ENCODE results near the gene KPNA3. TPM values are rescaled to one million over a fixed set of nuclear protein-coding genes. Genes with fewer than 3 reads are reported as not detected.

KPNA3 gene
- total and polyA plus RNA-seq, 4 donors = 11.6 to 29.9 (median 26.0) TPM

DNA sequence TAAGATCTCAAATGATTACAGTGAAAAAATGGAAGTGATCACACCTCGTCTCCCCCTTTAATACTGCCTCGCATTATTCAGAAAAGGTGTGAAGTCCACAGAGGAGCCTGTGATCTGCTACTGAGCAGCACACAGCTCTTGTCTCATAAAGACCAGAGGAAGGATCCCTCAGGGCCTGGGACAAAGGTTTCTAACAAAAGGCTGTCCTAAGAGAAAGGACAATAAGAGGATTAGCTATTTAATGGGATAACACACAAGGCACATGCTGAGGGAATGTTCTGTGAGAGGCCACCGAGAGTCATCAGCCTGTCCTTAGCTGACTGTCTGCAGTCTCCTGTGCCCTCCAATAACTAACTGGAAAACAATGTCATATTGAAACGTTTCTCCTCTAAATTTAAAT, 127.9 kb downstream of the KPNA3 start:
- Histone ChIP-seq H3K4me1 (ENCODE audit: control insufficient read depth in 1 of 2, insufficient read depth in 2 of 2, low read length in 2 of 2) (no peaks in the 10 kb centered on the region), H3K9me3 (ENCODE audit: control insufficient read depth, low read length) (no peaks in the 10 kb centered on the region), H3K27ac (ENCODE audit: low read depth in 1 of 2, low read length in 2 of 2) (no peak overlapping the region), H3K4me3 (ENCODE audit: low read length in 2 of 2) (no peak overlapping the region), H3K36me3 (ENCODE audit: control insufficient read depth in 1 of 2, insufficient read depth in 2 of 2, low read length in 1 of 2) (peaks cover 0 to 4% of the 10 kb centered on the region in 2 donors), H3K27me3 (ENCODE audit: control insufficient read depth in 1 of 2, insufficient read depth in 2 of 2, low read length in 1 of 2) (no peaks in the 10 kb centered on the region)
- DNase-seq = no peak
- intact Hi-C loops (cut with DNase I) = no loop called here
- WGBS, 2 donors = 83 to 90% methylated on average over 4 of the region's 4 CpGs
- ATAC-seq (ENCODE audit: low FRiP score) = no peak

DNA sequence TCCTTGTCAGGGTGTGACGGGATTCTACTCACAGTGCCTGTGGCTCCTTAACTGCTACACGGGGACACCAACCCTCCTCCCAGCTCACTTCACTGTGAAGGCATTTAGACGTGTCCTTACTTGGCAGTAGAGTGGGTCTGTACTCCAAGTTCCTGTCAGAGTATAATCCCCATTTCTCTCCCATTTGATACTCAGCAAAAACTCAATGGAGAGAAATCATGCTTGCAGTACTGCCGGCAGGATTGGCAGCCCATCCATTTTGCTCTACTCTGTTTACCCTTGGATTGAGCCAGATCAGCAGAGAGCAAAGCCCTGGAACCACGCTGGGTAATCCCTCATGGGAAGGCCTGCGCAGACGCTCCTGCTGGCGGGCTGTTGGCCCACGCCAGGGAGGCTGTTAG, 135.2 kb downstream of the KPNA3 start:
- ATAC-seq (ENCODE audit: low FRiP score) (no peak), DNase-seq (no peak)
- Histone ChIP-seq H3K27ac (ENCODE audit: low read depth in 1 of 2, low read length in 2 of 2) (no peak overlapping the region), H3K4me3 (ENCODE audit: low read length in 2 of 2) (no peak overlapping the region), H3K27me3 (ENCODE audit: control insufficient read depth in 1 of 2, insufficient read depth in 2 of 2, low read length in 1 of 2) (no peaks in the 10 kb centered on the region), H3K4me1 (ENCODE audit: control insufficient read depth in 1 of 2, insufficient read depth in 2 of 2, low read length in 2 of 2) (no peaks in the 10 kb centered on the region), H3K36me3 (ENCODE audit: control insufficient read depth in 1 of 2, insufficient read depth in 2 of 2, low read length in 1 of 2) (peaks cover 0 to 3% of the 10 kb centered on the region in 2 donors), H3K9me3 (ENCODE audit: control insufficient read depth, low read length) (no peaks in the 10 kb centered on the region)
- intact Hi-C loops (cut with DNase I) = no loop called here
- WGBS, 2 donors = 52 to 59% methylated on average over 9 of the region's 9 CpGs

DNA sequence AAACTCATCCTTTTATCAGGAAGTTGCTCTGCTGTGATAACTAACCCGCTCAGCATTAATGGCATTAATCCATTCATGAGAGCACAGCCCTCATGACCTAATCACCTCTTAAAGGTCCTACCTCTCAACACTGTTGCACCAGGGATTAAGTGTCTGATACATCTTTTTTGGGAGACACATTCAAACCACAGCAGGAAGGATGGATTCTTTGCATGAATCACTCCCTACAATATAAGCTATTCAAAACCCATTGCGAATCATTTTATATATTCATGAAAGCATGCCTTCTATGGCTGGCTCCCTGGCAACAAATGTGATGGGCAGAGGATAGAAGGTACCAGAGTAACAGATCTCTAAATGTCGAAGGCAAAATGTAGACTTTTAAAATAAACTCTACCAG, 136.6 kb downstream of the KPNA3 start:
- DNase-seq = no peak
- no peak overlapping the region for H3K4me3 ChIP-seq (ENCODE audit: low read length in 2 of 2)
- intact Hi-C loops (cut with DNase I) = no loop called here
- H3K4me1 ChIP-seq (ENCODE audit: control insufficient read depth in 1 of 2, insufficient read depth in 2 of 2, low read length in 2 of 2) = no peaks in the 10 kb centered on the region
- H3K36me3 ChIP-seq (ENCODE audit: control insufficient read depth in 1 of 2, insufficient read depth in 2 of 2, low read length in 1 of 2) = peaks cover 0 to 3% of the 10 kb centered on the region in 2 donors
- H3K27ac ChIP-seq (ENCODE audit: low read depth in 1 of 2, low read length in 2 of 2) = no peak overlapping the region
- WGBS, 2 donors = 93 to 95% methylated on average over 3 of the region's 3 CpGs
- no peak for ATAC-seq (ENCODE audit: low FRiP score)
- H3K9me3 ChIP-seq (ENCODE audit: control insufficient read depth, low read length) = no peaks in the 10 kb centered on the region
- H3K27me3 ChIP-seq (ENCODE audit: control insufficient read depth in 1 of 2, insufficient read depth in 2 of 2, low read length in 1 of 2) = no peaks in the 10 kb centered on the region

DNA sequence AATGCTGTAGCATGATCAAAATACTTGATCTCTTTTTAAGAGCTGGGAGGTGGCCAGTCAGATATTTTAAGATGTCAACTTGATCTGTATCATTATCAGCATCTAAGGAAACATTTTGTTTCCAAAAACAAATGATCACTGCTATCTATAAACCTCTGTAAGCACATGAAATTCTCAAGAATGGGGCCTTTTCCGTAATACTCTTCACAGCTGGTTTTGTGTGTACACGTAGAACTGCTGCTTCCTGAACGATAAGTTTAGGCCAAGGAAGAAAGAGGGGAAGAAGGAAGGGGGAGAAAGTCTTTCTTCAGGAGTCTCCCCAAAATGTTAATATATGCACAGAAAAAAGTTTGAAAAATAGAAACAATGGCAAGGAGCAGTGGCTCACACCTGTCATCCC, 138.5 kb downstream of the KPNA3 start:
- WGBS, 2 donors = 90 to 93% methylated on average over 3 of the region's 3 CpGs
- ATAC-seq (ENCODE audit: low FRiP score) = no peak
- intact Hi-C loops (cut with DNase I) = loop anchor here in 1 of 2 donors (5.0 kb wide), 1 partner anchor 193 kb away; no protein-coding TSS in a partner anchor

DNA sequence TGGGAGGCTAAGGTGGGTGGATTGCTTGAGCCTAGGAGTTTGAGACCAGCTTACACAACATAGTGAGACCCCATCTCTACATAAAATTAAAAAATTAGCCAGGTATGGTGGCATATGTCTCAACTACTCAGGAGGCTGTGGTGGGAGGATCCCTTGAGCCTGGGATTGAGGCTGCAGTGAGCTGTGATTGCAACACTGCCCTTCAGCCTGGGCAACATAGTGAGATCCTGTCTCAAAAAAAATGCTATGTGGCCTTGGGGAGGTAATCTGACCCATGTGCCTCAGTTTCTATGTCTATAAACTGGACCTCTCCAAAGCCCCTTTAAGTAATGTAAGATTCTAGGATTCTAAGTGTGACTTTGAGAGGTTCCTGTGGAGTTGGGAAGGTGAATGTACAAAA, 139.0 kb downstream of the KPNA3 start:
- Histone ChIP-seq H3K9me3 (ENCODE audit: control insufficient read depth, low read length) (no peaks in the 10 kb centered on the region), H3K36me3 (ENCODE audit: control insufficient read depth in 1 of 2, insufficient read depth in 2 of 2, low read length in 1 of 2) (no peaks in the 10 kb centered on the region), H3K4me1 (ENCODE audit: control insufficient read depth in 1 of 2, insufficient read depth in 2 of 2, low read length in 2 of 2) (no peaks in the 10 kb centered on the region), H3K27ac (ENCODE audit: low read depth in 1 of 2, low read length in 2 of 2) (no peak overlapping the region), H3K27me3 (ENCODE audit: control insufficient read depth in 1 of 2, insufficient read depth in 2 of 2, low read length in 1 of 2) (no peaks in the 10 kb centered on the region), H3K4me3 (ENCODE audit: low read length in 2 of 2) (no peak overlapping the region)
- ATAC-seq (ENCODE audit: low FRiP score) = no peak
- no peak for DNase-seq
- intact Hi-C loops (cut with DNase I) = loop anchor here (2.0 to 5.0 kb wide), 2 partner anchors 194 to 195 kb away; no protein-coding TSS in a partner anchor

More for the DNA sequence above, 138.5 kb downstream of the KPNA3 start:
- Histone ChIP-seq H3K27ac (ENCODE audit: low read depth in 1 of 2, low read length in 2 of 2) (no peak overlapping the region), H3K9me3 (ENCODE audit: control insufficient read depth, low read length) (no peaks in the 10 kb centered on the region), H3K4me3 (ENCODE audit: low read length in 2 of 2) (no peak overlapping the region), H3K36me3 (ENCODE audit: control insufficient read depth in 1 of 2, insufficient read depth in 2 of 2, low read length in 1 of 2) (no peaks in the 10 kb centered on the region), H3K4me1 (ENCODE audit: control insufficient read depth in 1 of 2, insufficient read depth in 2 of 2, low read length in 2 of 2) (no peaks in the 10 kb centered on the region), H3K27me3 (ENCODE audit: control insufficient read depth in 1 of 2, insufficient read depth in 2 of 2, low read length in 1 of 2) (no peaks in the 10 kb centered on the region)
- no peak for DNase-seq

DNA sequence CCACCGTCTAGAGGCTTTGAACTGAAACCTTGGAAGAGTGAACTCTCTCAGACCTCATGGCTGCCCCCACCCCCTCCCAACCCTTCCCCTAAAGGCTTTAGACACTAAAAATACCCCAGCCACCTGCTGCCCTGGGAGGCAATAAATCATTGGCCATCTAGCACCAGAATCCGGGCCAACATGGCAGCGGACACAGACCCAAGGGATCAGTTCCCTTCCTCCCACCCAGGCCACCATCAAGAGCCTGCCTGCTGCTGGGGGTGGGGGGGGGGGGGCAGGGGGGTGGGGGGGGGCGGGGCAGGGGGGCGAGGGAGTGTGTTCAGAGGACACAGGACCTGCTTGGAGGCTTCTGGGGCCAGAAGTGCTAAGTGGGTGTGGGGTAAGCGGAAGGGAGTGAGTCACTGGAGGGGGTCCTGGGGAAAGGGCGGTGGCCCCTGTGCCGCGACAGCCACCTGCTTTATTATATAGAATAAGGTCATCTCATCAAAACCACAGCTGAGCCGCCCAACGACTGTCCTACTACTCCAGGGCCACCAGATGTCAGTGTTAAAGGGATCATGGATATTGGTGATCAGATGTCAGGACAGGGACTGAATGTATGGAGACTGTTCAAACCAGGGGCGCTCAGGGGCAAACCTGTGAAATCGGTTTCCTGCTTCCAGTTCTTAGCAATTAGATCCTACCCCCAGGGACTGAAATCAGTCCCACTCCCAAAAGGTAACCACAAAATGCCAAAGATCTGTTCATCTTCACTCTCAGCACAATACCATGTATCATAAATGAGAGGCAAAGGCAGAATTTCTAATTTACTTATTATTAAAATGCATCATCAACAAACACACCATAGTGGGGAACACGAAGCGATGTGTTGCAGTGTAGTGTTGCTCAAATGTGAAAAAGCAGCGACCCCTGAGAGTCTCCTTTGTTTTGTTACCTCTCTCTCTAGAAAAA, 139.9 kb downstream of the KPNA3 start:
- no peaks in the 10 kb centered on the region for H3K27me3 ChIP-seq (ENCODE audit: control insufficient read depth in 1 of 2, insufficient read depth in 2 of 2, low read length in 1 of 2)
- no peaks in the 10 kb centered on the region for H3K36me3 ChIP-seq (ENCODE audit: control insufficient read depth in 1 of 2, insufficient read depth in 2 of 2, low read length in 1 of 2)
- no peaks in the 10 kb centered on the region for H3K4me1 ChIP-seq (ENCODE audit: control insufficient read depth in 1 of 2, insufficient read depth in 2 of 2, low read length in 2 of 2)
- WGBS, 2 donors = 37 to 42% methylated on average over 14 to 16 of the region's 16 CpGs
- DNase-seq (no peak), ATAC-seq (ENCODE audit: low FRiP score) (peak; percentile 55)
- no peak overlapping the region for H3K4me3 ChIP-seq (ENCODE audit: low read length in 2 of 2)
- H3K27ac ChIP-seq (ENCODE audit: low read depth in 1 of 2, low read length in 2 of 2) = no peak overlapping the region
- intact Hi-C loops (cut with DNase I) = loop anchor here (2.0 to 5.0 kb wide), 2 partner anchors 195 to 196 kb away; no protein-coding TSS in a partner anchor
- no peaks in the 10 kb centered on the region for H3K9me3 ChIP-seq (ENCODE audit: control insufficient read depth, low read length)

DNA sequence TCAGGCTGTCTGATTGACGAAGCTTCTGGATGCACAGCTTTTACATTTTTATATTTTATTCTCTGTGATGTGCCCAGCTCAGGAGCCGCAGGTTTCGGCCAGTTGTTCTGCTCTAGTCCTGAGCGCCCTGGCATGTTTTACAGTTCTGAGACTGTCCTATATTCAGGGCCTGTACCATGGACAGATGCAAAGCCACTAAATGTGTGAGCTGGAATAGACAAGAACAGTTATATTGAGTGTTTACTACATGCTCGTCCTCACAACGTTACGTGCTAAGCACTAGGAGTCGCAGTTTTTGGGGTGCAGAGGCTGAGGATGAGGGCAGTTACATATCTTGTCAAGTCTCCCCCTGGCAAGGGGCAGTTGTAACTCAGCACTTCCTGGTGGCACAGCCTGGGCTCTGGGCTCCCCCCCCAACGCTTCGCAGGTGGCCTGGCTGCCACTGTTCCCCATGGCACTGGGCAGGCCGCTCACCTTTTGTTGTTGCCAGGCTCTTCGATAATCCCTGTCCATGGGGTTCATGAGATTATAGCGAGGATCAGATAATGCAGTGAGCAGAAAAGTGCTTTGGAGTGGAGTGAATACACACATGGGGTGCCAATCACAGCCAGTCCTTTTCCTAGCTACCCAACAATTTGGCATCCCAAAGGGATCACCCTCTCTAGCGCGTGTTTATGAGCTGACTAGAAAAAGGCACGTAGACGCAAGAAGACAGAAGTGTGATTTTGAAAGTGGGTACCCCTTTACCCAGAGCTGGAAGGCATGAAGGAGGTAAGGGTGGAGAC, 140.7 kb downstream of the KPNA3 start:
- intact Hi-C loops (cut with DNase I) = loop anchor here (2.0 to 5.0 kb wide), 2 partner anchors 196 to 197 kb away; no protein-coding TSS in a partner anchor
- ATAC-seq (ENCODE audit: low FRiP score) (no peak), DNase-seq (no peak)
- H3K4me3 ChIP-seq (ENCODE audit: low read length in 2 of 2) = no peak overlapping the region
- no peaks in the 10 kb centered on the region for H3K9me3 ChIP-seq (ENCODE audit: control insufficient read depth, low read length)
- WGBS, 2 donors = 80 to 81% methylated on average over 17 of the region's 17 CpGs
- H3K27ac ChIP-seq (ENCODE audit: low read depth in 1 of 2, low read length in 2 of 2) = no peak overlapping the region
- H3K4me1 ChIP-seq (ENCODE audit: control insufficient read depth in 1 of 2, insufficient read depth in 2 of 2, low read length in 2 of 2) = no peaks in the 10 kb centered on the region
- H3K36me3 ChIP-seq (ENCODE audit: control insufficient read depth in 1 of 2, insufficient read depth in 2 of 2, low read length in 1 of 2) = no peaks in the 10 kb centered on the region
- no peaks in the 10 kb centered on the region for H3K27me3 ChIP-seq (ENCODE audit: control insufficient read depth in 1 of 2, insufficient read depth in 2 of 2, low read length in 1 of 2)

DNA sequence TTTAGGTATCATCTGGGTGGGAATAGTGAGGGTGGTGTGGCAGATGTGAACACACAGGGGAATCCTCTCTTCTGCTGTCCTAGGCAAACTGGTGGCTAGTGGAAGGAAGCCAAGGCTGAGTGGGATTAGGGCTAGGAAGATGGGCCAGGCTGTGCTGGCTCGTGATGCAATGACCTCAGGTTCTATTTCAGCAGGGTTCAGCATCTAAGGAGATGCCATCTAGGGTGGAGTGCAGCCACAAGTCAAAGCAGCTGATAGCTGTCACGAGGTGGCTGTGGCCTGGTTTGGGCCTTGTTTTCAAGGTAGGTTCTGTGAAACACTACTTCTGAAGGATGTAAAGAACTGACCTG, 142.5 kb downstream of the KPNA3 start:
- H3K4me1 ChIP-seq (ENCODE audit: control insufficient read depth in 1 of 2, insufficient read depth in 2 of 2, low read length in 2 of 2) = no peaks in the 10 kb centered on the region
- H3K36me3 ChIP-seq (ENCODE audit: control insufficient read depth in 1 of 2, insufficient read depth in 2 of 2, low read length in 1 of 2) = no peaks in the 10 kb centered on the region
- WGBS, 2 donors = 88 to 98% methylated on average over 2 of the region's 2 CpGs
- H3K9me3 ChIP-seq (ENCODE audit: control insufficient read depth, low read length) = no peaks in the 10 kb centered on the region
- H3K27me3 ChIP-seq (ENCODE audit: control insufficient read depth in 1 of 2, insufficient read depth in 2 of 2, low read length in 1 of 2) = no peaks in the 10 kb centered on the region
- DNase-seq = no peak
- H3K27ac ChIP-seq (ENCODE audit: low read depth in 1 of 2, low read length in 2 of 2) = no peak overlapping the region
- no peak overlapping the region for H3K4me3 ChIP-seq (ENCODE audit: low read length in 2 of 2)
- intact Hi-C loops (cut with DNase I) = loop anchor here in 1 of 2 donors (5.0 kb wide), 1 partner anchor 197 kb away; no protein-coding TSS in a partner anchor
- no peak for ATAC-seq (ENCODE audit: low FRiP score)

Measured in aorta (tissue), 5 donors.